H1 (cell line): ENCODE results near the gene VCX2. TPM values are rescaled to one million over a fixed set of nuclear protein-coding genes. Genes with fewer than 3 reads are reported as not detected.

ENCODE experiments used
- CTCF ChIA-PET: fragments of 300-600 bp; sonication (Branson Sonifier 250); formaldehyde crosslinking; loops from one replicate; lab custom pipeline; 2021; ENCODE audit not compliant: partially characterized antibody; lab: Charles Lee
- POLR2A ChIA-PET: fragments of 300-600 bp; sonication (Branson Sonifier 250); formaldehyde crosslinking; loops from one replicate; lab custom pipeline; 2021; ENCODE audit warnings: inconsistent platforms; ENCODE audit not compliant: partially characterized antibody; lab: Charles Lee
- DNase-seq, 2 experiments: peaks; one replicate each; pipeline versions ENCODE4 v3.0.0 to v3.0.0-alpha.2; 2010 to 2022; ENCODE audit warnings: low spot score in 2 of 2, low read depth in 1 of 2, mixed read lengths in 1 of 2
- FAIRE-seq: peaks from 2 replicates; lab custom pipeline; 2011; peaks lifted over from hg19 to GRCh38; lab: Jason Lieb, UNC
- H2AFZ ChIP-seq: 2 replicates; pipeline ENCODE4 v1.8.1; 2012; ENCODE audit warnings: low read length, inconsistent platforms
- H2AK5ac ChIP-seq: 2 replicates; pipeline ENCODE4 v1.6.1; 2013; ENCODE audit warnings: low read depth, low read length
- H2BK120ac ChIP-seq: replicated peaks from 2 replicates; pipeline ENCODE3; 2013; ENCODE audit warnings: low read depth, low read length, inconsistent platforms
- H2BK12ac ChIP-seq: 2 replicates; pipeline ENCODE4 v1.6.1; 2013; ENCODE audit warnings: low read depth, low read length
- H2BK15ac ChIP-seq: 2 replicates; pipeline ENCODE4 v1.6.1; 2013; ENCODE audit warnings: low read length
- H2BK20ac ChIP-seq: 2 replicates; pipeline ENCODE4 v1.6.1; 2013; ENCODE audit warnings: low read length
- H2BK5ac ChIP-seq: 2 replicates; pipeline ENCODE4 v1.6.1; 2013; ENCODE audit warnings: low read depth, low read length
- H3K14ac ChIP-seq: 2 replicates; pipeline ENCODE4 v1.6.1; 2013; ENCODE audit warnings: inconsistent platforms; ENCODE audit not compliant: insufficient read length
- H3K18ac ChIP-seq: 2 replicates; pipeline ENCODE4 v1.6.1; 2013; ENCODE audit warnings: low read length; ENCODE audit errors: extremely low read depth
- H3K23ac ChIP-seq: 2 replicates; pipeline ENCODE4 v1.6.1; 2013; ENCODE audit warnings: inconsistent platforms; ENCODE audit not compliant: insufficient read length
- H3K23me2 ChIP-seq: 2 replicates; pipeline ENCODE4 v1.6.1; 2013; ENCODE audit warnings: low read depth, low read length
- H3K27ac ChIP-seq: 2 replicates; pipeline ENCODE4 v1.6.1; 2011; ENCODE audit warnings: low read depth, low read length, inconsistent platforms
- H3K27me3 ChIP-seq, 4 experiments: replicated peaks in 1 of 4; 1 replicate in 1 of 4; 2 replicates in 3 of 4; pipeline versions ENCODE4 v1.6.1 to v1.8.1; 2011 to 2013; ENCODE audit warnings: low read length in 3 of 4, mild to moderate bottlenecking in 3 of 4, inconsistent platforms in 2 of 4, mixed read lengths in 2 of 4, moderate library complexity in 1 of 4; ENCODE audit not compliant: control insufficient read depth in 3 of 4, insufficient read depth in 3 of 4; ENCODE audit errors: extremely low read depth in 1 of 4
- H3K36me3 ChIP-seq, 4 experiments: 2 replicates each; pipeline versions ENCODE4 v1.6.1 to v1.8.1; 2011 to 2013; ENCODE audit warnings: mild to moderate bottlenecking in 4 of 4, low read length in 3 of 4, moderate library complexity in 2 of 4, control low read depth in 1 of 4, inconsistent platforms in 1 of 4; ENCODE audit not compliant: insufficient read depth in 4 of 4, control insufficient read depth in 2 of 4
- H3K4ac ChIP-seq: replicated peaks from 2 replicates; pipeline ENCODE3; 2013; ENCODE audit warnings: low read length, low read depth, mixed read lengths, inconsistent platforms; ENCODE audit not compliant: insufficient read length
- H3K4me1 ChIP-seq, 4 experiments: replicated peaks in 1 of 4; 1 replicate in 1 of 4; 2 replicates in 3 of 4; pipeline versions ENCODE4 v1.6.1 to v1.8.1; 2011 to 2013; ENCODE audit warnings: low read length in 3 of 4, inconsistent platforms in 2 of 4, mixed read lengths in 1 of 4; ENCODE audit not compliant: insufficient read depth in 4 of 4, control insufficient read depth in 3 of 4
- H3K4me2 ChIP-seq, 2 experiments: 2 replicates each; pipeline versions ENCODE4 v1.6.1 to v1.8.1; 2011 to 2013; ENCODE audit warnings: low read depth in 2 of 2, low read length in 2 of 2, control low read depth in 1 of 2, inconsistent platforms in 1 of 2, mild to moderate bottlenecking in 1 of 2; ENCODE audit not compliant: insufficient read depth in 1 of 2
- H3K4me3 ChIP-seq, 4 experiments: fragments of 200-600, 300-600 bp in 1 of 4; sonication (generic), shearing (Covaris generic), sonication (Bioruptor Twin) in 1 of 4; 2 replicates each; pipeline versions ENCODE4 v1.5.1 to v1.8.1; 2011 to 2016; ENCODE audit warnings: low read length in 4 of 4, low read depth in 3 of 4, control low read depth in 2 of 4, inconsistent platforms in 2 of 4, mild to moderate bottlenecking in 2 of 4, mixed read lengths in 1 of 4, moderate library complexity in 1 of 4; ENCODE audit not compliant: insufficient read depth in 2 of 4; ENCODE audit errors: extremely low read depth in 1 of 4
- H3K56ac ChIP-seq: replicated peaks from 2 replicates; pipeline ENCODE3; 2013; ENCODE audit warnings: low read depth, mild to moderate bottlenecking, mixed read lengths, low read length, inconsistent platforms; ENCODE audit not compliant: insufficient read length
- H3K79me1 ChIP-seq: 2 replicates; pipeline ENCODE4 v1.6.1; 2013; ENCODE audit warnings: low read depth, low read length, control low read depth
- H3K79me2 ChIP-seq, 2 experiments: 2 replicates each; pipeline versions ENCODE4 v1.6.1 to v1.8.1; 2012 to 2013; ENCODE audit warnings: low read length in 2 of 2, mild to moderate bottlenecking in 2 of 2, inconsistent platforms in 1 of 2; ENCODE audit not compliant: insufficient read depth in 2 of 2, control insufficient read depth in 1 of 2
- H3K9ac ChIP-seq, 4 experiments: replicated peaks in 1 of 4; 1 replicate in 1 of 4; 2 replicates in 3 of 4; pipeline versions ENCODE4 v1.6.1 to v1.8.1; 2011 to 2013; ENCODE audit warnings: low read depth in 3 of 4, low read length in 3 of 4, control low read depth in 2 of 4, mild to moderate bottlenecking in 2 of 4, moderate library complexity in 2 of 4, inconsistent platforms in 1 of 4; ENCODE audit errors: extremely low read depth in 1 of 4
- H3K9me3 ChIP-seq, 2 experiments: 2 replicates each; pipeline versions ENCODE4 v1.6.1 to v1.8.1; 2012 to 2013; ENCODE audit warnings: mild to moderate bottlenecking in 2 of 2, moderate library complexity in 2 of 2, control low read depth in 1 of 2, inconsistent platforms in 1 of 2, low read depth in 1 of 2, low read length in 1 of 2, mixed read lengths in 1 of 2; ENCODE audit not compliant: insufficient read depth in 2 of 2
- H4K20me1 ChIP-seq, 2 experiments: replicated peaks in 1 of 2; 2 replicates each; pipeline versions ENCODE3 to v1.8.1; 2011 to 2013; ENCODE audit warnings: inconsistent platforms in 2 of 2, low read length in 2 of 2, mild to moderate bottlenecking in 1 of 2; ENCODE audit not compliant: insufficient read depth in 2 of 2, control insufficient read depth in 1 of 2
- H4K5ac ChIP-seq: 2 replicates; pipeline ENCODE4 v1.6.1; 2013; ENCODE audit warnings: low read length, low read depth, mixed read lengths, inconsistent platforms; ENCODE audit not compliant: insufficient read length
- H4K8ac ChIP-seq: 2 replicates; pipeline ENCODE4 v1.8.0; 2013; ENCODE audit warnings: mild to moderate bottlenecking, moderate library complexity, low read length, inconsistent platforms; ENCODE audit not compliant: insufficient read depth; ENCODE audit errors: extremely low read depth
- H4K91ac ChIP-seq: replicated peaks from 2 replicates; pipeline ENCODE3; 2013; ENCODE audit warnings: low read length, mixed read lengths, inconsistent platforms; ENCODE audit not compliant: insufficient read length
- ATF3 ChIP-seq: IDR thresholded peaks from 2 replicates; pipeline ENCODE4 v1.6.1; 2011; ENCODE audit warnings: low read depth, mild to moderate bottlenecking, low read length; ENCODE audit not compliant: insufficient read depth
- CTCF ChIP-seq, 3 experiments: IDR thresholded peaks; 1 replicate in 2 of 3; 2 replicates in 1 of 3; pipeline versions ENCODE4 v1.5.1 to v1.6.1; 2011; ENCODE audit warnings: low read length in 3 of 3, mild to moderate bottlenecking in 3 of 3, inconsistent platforms in 2 of 3, low read depth in 1 of 3, moderate library complexity in 1 of 3; ENCODE audit not compliant: insufficient read depth in 1 of 3; ENCODE audit errors: control extremely low read depth in 1 of 3
- GTF2F1 ChIP-seq: IDR thresholded peaks from 2 replicates; pipeline ENCODE4 v1.6.1; 2012; ENCODE audit warnings: low read depth, low read length, improper control_type of control experiment, borderline replicate concordance
- MAFK ChIP-seq: IDR thresholded peaks from 2 replicates; pipeline ENCODE4 v1.6.1; 2012; ENCODE audit warnings: low read depth, mild to moderate bottlenecking, improper control_type of control experiment, low read length
- RFX5 ChIP-seq: IDR thresholded peaks from 2 replicates; pipeline ENCODE4 v1.6.1; 2011; ENCODE audit warnings: low read depth, low read length, improper control_type of control experiment, borderline replicate concordance
- ZNF274 ChIP-seq: IDR thresholded peaks from 2 replicates; pipeline ENCODE4 v1.7.0; 2012; ENCODE audit warnings: low read length, borderline replicate concordance; ENCODE audit errors: extremely low read depth
- WGBS, 2 experiments: shearing (Covaris generic) in 1 of 2; methylation state at CpG; one replicate each; pipeline versions ENCODE4 v1.1.6 to v1.1.7; 2013 to 2015; ENCODE audit warnings: low lambda C conversion rate in 2 of 2, mixed read lengths in 2 of 2, inconsistent platforms in 1 of 2, low coverage in 1 of 2, missing lambda C conversion rate in 1 of 2; ENCODE audit not compliant: insufficient replicate concordance in 2 of 2, insufficient coverage in 1 of 2, insufficient read length in 1 of 2; ENCODE audit errors: extremely low coverage in 1 of 2, missing lambda C conversion rate in 1 of 2; 5-methylcytosine and 5-hydroxymethylcytosine counted together
- polyA plus RNA-seq, 7 experiments: library from polyadenylated mRNA; depleted of rRNA in 3 of 7; stranded (reverse) in 5 of 7; unstranded in 2 of 7; fragments of >200 nt in 5 of 7; fragments of 200-250 nt in 2 of 7; gene quantifications; 1 replicate in 5 of 7; 2 replicates in 1 of 7; 4 replicates in 1 of 7; pipeline versions ENCODE4 v1.2.1 to v1.2.3, GENCODE V29; 2011 to 2013; ENCODE audit warnings: missing spikeins in 2 of 7, mixed read lengths in 2 of 7
- total RNA-seq: library from RNA; stranded (reverse); fragmentation: NEBNext Ultra II Directional; extraction: Animal tissue kit (Norgen Biotek cat#: 25700); gene quantifications from 2 replicates; pipeline ENCODE4 v1.2.1, GENCODE V29; 2021

The VCX2 gene
- total and polyA plus RNA-seq, 2 of the 8 experiments (the other 6 are each of a cell fraction or from before 2014, with no cell fraction given), result not detected

- TF ChIP-seq RFX5, result no peak
- TF ChIP-seq, all 59 proteins: peak for 0
These were observed 25.7 kb upstream of the VCX2 start (continued) for GRCh38 chrX:8196776-8197175.

GRCh38 chrX:8194216-8194615 is 23.1 kb upstream of the VCX2 start:
- Histone ChIP-seq H2BK12ac (no peak overlapping the region), H4K8ac (no peak overlapping the region), H2AFZ (no peak overlapping the region), H3K4ac (no peak overlapping the region), H3K23me2 (no peaks in the 10 kb centered on the region), H3K4me3 (no peak overlapping the region), H3K79me2 (no peaks in the 10 kb centered on the region), H3K79me1 (no peaks in the 10 kb centered on the region), H3K4me2 (no peak overlapping the region), H4K5ac (no peak overlapping the region), H3K27ac (no peak overlapping the region), H3K9me3 (no peaks in the 10 kb centered on the region), H2BK15ac (no peak overlapping the region), H2BK120ac (no peak overlapping the region), H3K23ac (no peak overlapping the region), H3K36me3 (no peaks in the 10 kb centered on the region), H3K27me3 (no peaks in the 10 kb centered on the region), H3K9ac (no peak overlapping the region), H4K20me1 (no peaks in the 10 kb centered on the region), H2BK20ac (no peak overlapping the region), H2BK5ac (no peak overlapping the region), H4K91ac (no peak overlapping the region), H3K4me1 (no peaks in the 10 kb centered on the region), H3K56ac (no peak overlapping the region), H2AK5ac (no peak overlapping the region), H3K18ac (no peak overlapping the region), H3K14ac (no peak overlapping the region)
- POLR2A ChIA-PET, result no interaction called here
- no peak for TF ChIP-seq CTCF (IDR thresholded peaks at IDR 0.05; ENCODE audit: control extremely low read depth in 1 of 3, insufficient read depth in 1 of 3, low read depth in 1 of 3, low read length in 3 of 3)
- no peak for TF ChIP-seq ATF3
- TF ChIP-seq GTF2F1, result no peak
- no peak for TF ChIP-seq ZNF274
- no peak for TF ChIP-seq MAFK
- DNase-seq (no peak), FAIRE-seq (no peak)
- WGBS, 2 experiments, result 88% methylated on average over 2 of the region's 2 CpGs; no CpG with 5 or more reads in 1 of the 2 experiments
- CTCF ChIA-PET, result no interaction called here
